ENCODE measurements around the gene MLC1.
A peak's percentile ranks its signal among the peaks of the same experiment; 100 is the strongest.

MLC1 gene

GRCh38 chr22:50062509-50063135 is 22.6 kb downstream of the MLC1 start:
- peaks cover 2% of the 10 kb centered on the region for H3K4me1 Mint-ChIP-seq
- no peak overlapping the region for H3K27ac Mint-ChIP-seq
- peaks cover 22% of the 10 kb centered on the region for H3K27me3 Mint-ChIP-seq
- H3K9me3 Mint-ChIP-seq = no peaks in the 10 kb centered on the region
- no peak overlapping the region for H3K4me3 Mint-ChIP-seq
- DNase-seq (ENCODE audit: low spot score in 2 of 2) (no peak), ATAC-seq (ENCODE audit: low read depth) (no peak)
- no peaks in the 10 kb centered on the region for H3K36me3 Mint-ChIP-seq

GRCh38 chr22:50061824-50062355 is 23.3 kb downstream of the MLC1 start:
- Mint-ChIP-seq H3K36me3 (no peaks in the 10 kb centered on the region), H3K27me3 (peaks cover 22% of the 10 kb centered on the region), H3K27ac (no peak overlapping the region), H3K4me3 (no peak overlapping the region), H3K9me3 (no peaks in the 10 kb centered on the region), H3K4me1 (peaks cover 4% of the 10 kb centered on the region)
- ATAC-seq (ENCODE audit: low read depth) (no peak), DNase-seq (ENCODE audit: low spot score in 2 of 2) (no peak)

DNA sequence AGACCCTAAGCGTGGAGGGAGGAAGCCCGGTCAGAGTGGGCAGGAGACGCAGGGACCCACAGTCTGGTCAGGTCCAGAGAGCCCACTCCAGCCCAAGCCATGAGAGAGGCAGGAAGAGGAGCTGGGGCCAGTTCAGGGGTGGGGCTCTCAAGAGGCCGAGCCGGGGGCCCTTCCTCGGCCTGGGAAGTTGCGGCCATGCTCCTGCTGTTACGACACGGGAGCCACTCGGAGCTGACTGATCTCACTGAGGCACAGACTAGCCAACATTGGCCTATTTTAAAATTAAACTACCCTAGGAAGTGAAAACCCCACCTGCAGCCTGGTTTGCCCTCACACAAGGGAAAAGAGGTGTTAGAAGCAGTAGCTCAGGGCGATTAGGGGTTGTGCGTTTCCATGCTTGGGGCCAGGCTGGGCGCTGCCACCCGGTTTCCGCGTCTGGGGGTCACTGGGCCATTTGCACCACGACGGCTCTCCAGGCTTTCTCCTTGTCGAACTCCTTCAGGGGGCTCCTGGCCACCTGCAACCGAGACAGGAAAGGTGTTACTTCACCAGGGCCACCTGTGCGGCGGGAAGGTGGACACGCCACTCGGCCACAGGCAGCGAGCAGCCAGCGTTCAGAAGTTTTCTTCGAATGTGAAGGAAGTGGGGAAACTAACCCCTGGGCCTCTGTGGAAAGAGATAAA is 23.9 kb downstream of the MLC1 start:
- H3K36me3 Mint-ChIP-seq = no peaks in the 10 kb centered on the region
- ATAC-seq (ENCODE audit: low read depth) = no peak
- no peak for DNase-seq (ENCODE audit: low spot score in 2 of 2)

DNA sequence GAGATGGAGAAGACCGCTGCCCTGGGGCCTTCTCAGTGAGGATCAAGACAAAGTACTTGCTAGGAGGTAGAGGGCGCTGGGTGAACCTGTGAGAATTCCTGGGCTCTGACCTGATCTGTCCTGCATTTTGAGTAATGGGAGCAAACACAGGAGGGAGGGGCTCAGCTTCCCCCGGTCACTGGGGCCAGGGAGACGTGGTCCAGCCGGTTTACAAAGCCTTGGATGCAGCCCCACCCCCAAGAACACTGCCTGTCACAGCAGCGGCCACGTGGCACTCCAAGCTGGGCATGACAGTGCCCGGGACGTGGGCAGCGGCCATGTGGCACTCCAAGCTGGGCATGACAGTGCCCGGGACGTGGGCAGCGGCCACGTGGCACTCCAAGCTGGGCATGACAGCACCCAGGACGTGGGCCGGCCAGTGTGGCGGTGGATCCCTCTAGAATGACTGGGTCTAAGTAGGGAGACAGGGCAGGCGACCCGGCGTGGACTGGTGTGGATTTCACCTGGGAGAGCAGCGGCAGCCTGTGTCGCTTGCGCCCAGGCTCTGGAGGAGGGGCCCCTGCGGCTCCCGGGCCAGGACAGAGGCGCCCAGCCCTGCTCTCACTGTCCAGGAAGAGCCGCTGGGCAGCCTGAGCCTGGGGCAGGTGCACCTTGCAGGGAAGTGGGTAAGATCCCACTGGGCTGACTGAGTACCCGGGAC is 24.6 kb downstream of the MLC1 start:
- H3K36me3 Mint-ChIP-seq = no peaks in the 10 kb centered on the region
- ATAC-seq (ENCODE audit: low read depth) (no peak), DNase-seq (ENCODE audit: low spot score in 2 of 2) (no peak)
- no peak overlapping the region for H3K27ac Mint-ChIP-seq
- no peak overlapping the region for H3K4me3 Mint-ChIP-seq
- H3K27me3 Mint-ChIP-seq = peaks cover 28% of the 10 kb centered on the region
- H3K4me1 Mint-ChIP-seq = peaks cover 13% of the 10 kb centered on the region
- H3K9me3 Mint-ChIP-seq = no peaks in the 10 kb centered on the region

More for the DNA sequence above, 23.9 kb downstream of the MLC1 start:
- peaks cover 27% of the 10 kb centered on the region for H3K27me3 Mint-ChIP-seq
- peaks cover 7% of the 10 kb centered on the region for H3K4me1 Mint-ChIP-seq
- H3K4me3 Mint-ChIP-seq = no peak overlapping the region
- no peak overlapping the region for H3K27ac Mint-ChIP-seq
- H3K9me3 Mint-ChIP-seq = no peaks in the 10 kb centered on the region

DNA sequence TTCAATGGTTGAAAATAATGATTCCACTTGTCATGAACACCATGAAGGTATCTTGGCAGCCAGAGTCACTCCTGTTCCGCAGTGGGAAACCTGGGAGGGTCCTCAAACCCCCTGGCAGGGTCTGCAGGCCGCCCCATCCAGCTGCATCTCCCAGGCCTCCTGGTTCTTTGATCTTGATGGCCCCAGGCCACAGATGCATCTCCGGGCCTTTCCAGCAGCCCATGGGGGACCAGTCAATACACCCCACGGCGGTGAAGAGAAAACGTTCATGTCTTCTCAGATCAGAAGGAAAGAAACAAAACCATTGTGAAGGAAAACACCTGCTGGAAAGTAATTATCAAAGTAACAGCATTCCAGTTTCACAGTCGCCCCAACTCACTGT is 25.4 kb downstream of the MLC1 start:
- no peak for DNase-seq (ENCODE audit: low spot score in 2 of 2)
- peaks cover 13% of the 10 kb centered on the region for H3K4me1 Mint-ChIP-seq
- H3K4me3 Mint-ChIP-seq = no peak overlapping the region
- no peaks in the 10 kb centered on the region for H3K9me3 Mint-ChIP-seq
- H3K36me3 Mint-ChIP-seq = no peaks in the 10 kb centered on the region
- no peak for ATAC-seq (ENCODE audit: low read depth)
- no peak overlapping the region for H3K27ac Mint-ChIP-seq
- peaks cover 27% of the 10 kb centered on the region for H3K27me3 Mint-ChIP-seq

DNA sequence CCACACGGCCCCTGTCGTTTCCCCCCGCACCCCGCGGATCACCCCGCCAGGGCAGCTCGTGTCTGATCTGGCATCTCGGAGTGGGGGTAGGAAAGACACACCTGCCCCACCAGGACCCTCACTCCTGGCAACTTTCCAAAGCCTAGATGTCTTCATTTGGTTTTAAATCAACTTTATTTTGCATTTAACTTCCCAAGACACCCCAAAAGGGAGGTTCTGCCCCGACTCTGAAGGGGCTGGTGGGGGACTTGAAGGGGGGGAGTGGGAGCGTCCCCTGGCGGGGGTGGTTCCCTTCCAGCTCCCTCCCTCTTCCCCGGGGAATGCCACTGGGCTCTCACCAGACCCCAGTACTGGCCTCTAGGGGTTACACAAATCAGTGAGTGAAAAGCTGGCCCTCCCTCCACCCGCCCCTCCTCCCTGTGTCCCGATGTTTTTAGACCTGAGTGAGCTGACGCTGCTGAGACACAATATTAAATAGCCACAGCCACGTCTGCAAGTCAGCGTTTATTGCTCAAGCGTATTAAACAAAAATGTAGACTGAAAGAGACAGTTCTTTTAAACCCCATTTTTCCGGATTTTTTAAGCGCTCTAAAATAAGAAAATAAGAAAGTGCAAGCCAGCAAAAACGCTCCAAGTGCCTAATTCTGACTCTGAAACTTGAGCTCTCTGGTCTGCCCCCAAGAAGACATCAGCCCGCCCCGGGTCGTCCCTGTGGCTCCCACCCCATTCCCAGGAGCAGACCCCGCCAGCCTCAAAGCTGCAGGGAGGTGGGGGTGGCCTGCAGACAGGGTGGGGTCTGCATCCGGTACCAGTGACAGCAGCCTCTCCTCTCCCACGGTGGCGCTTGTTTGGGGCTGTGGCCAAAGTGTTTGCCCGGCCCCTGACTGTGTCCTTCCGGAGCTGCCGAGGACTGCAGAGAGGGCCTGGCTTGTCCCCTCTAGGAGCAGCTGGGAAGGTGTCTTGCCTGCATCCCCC is 26.0 kb downstream of the MLC1 start:
- no peak overlapping the region for H3K27ac Mint-ChIP-seq
- H3K4me3 Mint-ChIP-seq = no peak overlapping the region
- no peaks in the 10 kb centered on the region for H3K36me3 Mint-ChIP-seq
- H3K27me3 Mint-ChIP-seq = peaks cover 25% of the 10 kb centered on the region
- H3K4me1 Mint-ChIP-seq = peaks cover 13% of the 10 kb centered on the region
- DNase-seq (ENCODE audit: low spot score in 2 of 2) (no peak), ATAC-seq (ENCODE audit: low read depth) (no peak)
- H3K9me3 Mint-ChIP-seq = peaks cover under 1% of the 10 kb centered on the region

GRCh38 chr22:50058061-50058905 is 26.9 kb downstream of the MLC1 start, which contains the start of gene TTLL8:
TTLL8 (minus strand) TSS chr22:50058298.
- DNase-seq (ENCODE audit: low spot score in 2 of 2) = no peak
- Mint-ChIP-seq H3K36me3 (no peaks in the 10 kb centered on the region), H3K27me3 (peaks cover 29% of the 10 kb centered on the region), H3K4me3 (peak within 1 kb of the TSS; percentile 51), H3K9me3 (peaks cover 5% of the 10 kb centered on the region), H3K27ac (no peak within 1 kb of the TSS), H3K4me1 (peaks cover 19% of the 10 kb centered on the region)
- peak; percentile 21 for ATAC-seq (ENCODE audit: low read depth)

- no peak for DNase-seq (ENCODE audit: low spot score in 2 of 2)
- no peaks in the 10 kb centered on the region for H3K36me3 Mint-ChIP-seq
- ATAC-seq (ENCODE audit: low read depth) = no peak
- H3K4me1 Mint-ChIP-seq = peaks cover 19% of the 10 kb centered on the region
- no peak overlapping the region for H3K27ac Mint-ChIP-seq
- H3K9me3 Mint-ChIP-seq = peaks cover 5% of the 10 kb centered on the region
- peak overlapping the region; percentile 51 for H3K4me3 Mint-ChIP-seq
- peaks cover 32% of the 10 kb centered on the region for H3K27me3 Mint-ChIP-seq
These were observed 27.8 kb downstream of the MLC1 start for GRCh38 chr22:50057278-50058060.

DNA sequence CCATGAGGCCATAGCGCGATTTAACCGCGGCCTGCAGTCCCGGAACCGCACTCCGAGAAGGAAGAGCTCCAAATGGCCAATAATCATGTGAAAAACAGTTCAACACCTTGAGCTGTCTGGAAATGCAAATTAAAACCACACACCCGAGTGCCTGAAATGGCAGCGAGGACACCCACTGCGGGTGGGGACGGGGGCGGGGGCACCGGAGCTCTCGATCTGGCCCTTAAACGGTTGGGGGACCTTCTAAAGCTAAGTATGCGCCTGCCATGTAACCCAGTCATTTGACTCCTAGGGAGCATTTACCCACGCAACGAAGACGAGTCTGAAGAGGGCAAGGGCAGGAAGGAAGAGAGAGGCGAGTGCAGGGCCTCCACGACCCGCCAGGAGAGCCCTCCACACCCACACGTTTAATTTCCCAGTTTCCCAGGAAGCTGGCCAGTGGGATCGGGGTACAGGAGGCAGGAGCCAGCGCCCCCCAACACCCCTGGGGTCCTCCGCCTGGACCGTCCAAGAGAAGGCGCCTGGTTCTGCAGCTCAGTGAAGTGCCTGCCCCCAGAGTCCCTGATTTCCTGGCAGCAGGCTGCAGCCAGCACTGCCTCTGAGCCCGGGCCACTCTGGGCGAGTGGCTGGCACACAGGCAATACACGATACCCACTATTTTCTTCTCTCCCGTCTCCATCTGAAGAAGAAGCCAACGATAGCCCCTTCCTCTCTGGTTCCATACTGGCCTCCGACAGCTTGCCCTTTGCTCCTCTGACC is 28.8 kb downstream of the MLC1 start:
- peaks cover 38% of the 10 kb centered on the region for H3K27me3 Mint-ChIP-seq
- no peaks in the 10 kb centered on the region for H3K36me3 Mint-ChIP-seq
- H3K4me1 Mint-ChIP-seq = peaks cover 19% of the 10 kb centered on the region
- no peak overlapping the region for H3K27ac Mint-ChIP-seq
- peak overlapping the region; percentile 51 for H3K4me3 Mint-ChIP-seq
- peaks cover 9% of the 10 kb centered on the region for H3K9me3 Mint-ChIP-seq
- ATAC-seq (ENCODE audit: low read depth) = peak; percentile 55
- no peak for DNase-seq (ENCODE audit: low spot score in 2 of 2)

- Mint-ChIP-seq H3K27ac (no peak overlapping the region), H3K4me3 (no peak overlapping the region), H3K4me1 (peaks cover 19% of the 10 kb centered on the region), H3K36me3 (no peaks in the 10 kb centered on the region), H3K9me3 (peaks cover 9% of the 10 kb centered on the region), H3K27me3 (peaks cover 46% of the 10 kb centered on the region)
- DNase-seq (ENCODE audit: low spot score in 2 of 2) = no peak
- peak; percentile 10 for ATAC-seq (ENCODE audit: low read depth)
These were observed 31.4 kb downstream of the MLC1 start for GRCh38 chr22:50053861-50054260.

DNA sequence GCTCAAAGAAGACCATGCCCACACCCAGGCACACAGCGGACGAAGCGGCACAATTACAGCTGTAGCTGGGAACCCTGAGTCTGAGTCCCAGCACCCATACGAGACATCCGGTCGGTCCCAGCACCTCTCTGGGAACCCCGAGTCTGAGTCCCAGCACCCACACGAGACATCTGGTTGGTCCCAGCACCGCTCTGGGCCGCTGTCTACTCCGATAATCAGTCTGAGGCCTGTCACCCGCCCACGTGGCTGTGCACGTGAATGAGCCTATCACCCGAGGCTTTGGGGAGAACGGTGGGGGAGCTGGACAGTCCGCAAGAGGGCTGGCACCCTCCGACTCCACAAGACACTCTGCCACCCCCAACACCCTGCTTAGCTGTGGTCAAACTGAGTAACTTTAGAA is 33.3 kb downstream of the MLC1 start:
- no peaks in the 10 kb centered on the region for H3K36me3 Mint-ChIP-seq

More for the DNA sequence above, 33.3 kb downstream of the MLC1 start:
- Mint-ChIP-seq H3K4me3 (no peak overlapping the region), H3K9me3 (peaks cover 9% of the 10 kb centered on the region), H3K27me3 (peaks cover 40% of the 10 kb centered on the region), H3K4me1 (peaks cover 15% of the 10 kb centered on the region), H3K27ac (no peak overlapping the region)
- DNase-seq (ENCODE audit: low spot score in 2 of 2) = no peak
- no peak for ATAC-seq (ENCODE audit: low read depth)

Measured in memory B cell (primary cell).